Endodermal cell (in vitro differentiated cells): ENCODE results near the gene KAZN. TPM values are rescaled to one million over a fixed set of nuclear protein-coding genes. Genes with fewer than 3 reads are reported as not detected.

Experiments used
- DNase-seq: peaks from one replicate; pipeline ENCODE4 v3.0.0-alpha.2; 2017
- H3K27ac ChIP-seq: 2 replicates; pipeline ENCODE4 v1.5.1; 2013; ENCODE audit warnings: mild to moderate bottlenecking, low read depth, low read length, moderate library complexity
- H3K27me3 ChIP-seq: 2 replicates; pipeline ENCODE4 v1.6.1; 2013; ENCODE audit warnings: mild to moderate bottlenecking, low read length, moderate library complexity; ENCODE audit not compliant: insufficient read depth, control insufficient read depth, poor library complexity, severe bottlenecking
- H3K36me3 ChIP-seq: 2 replicates; pipeline ENCODE4 v1.7.0; 2013; ENCODE audit warnings: mild to moderate bottlenecking, low read length, moderate library complexity; ENCODE audit not compliant: control insufficient read depth, insufficient read depth
- H3K4me1 ChIP-seq: one replicate; pipeline ENCODE4 v1.7.0; 2013; ENCODE audit warnings: low read length; ENCODE audit not compliant: control insufficient read depth, insufficient read depth
- H3K4me3 ChIP-seq: 2 replicates; pipeline ENCODE4 v1.5.1; 2013; ENCODE audit warnings: mild to moderate bottlenecking, low read length, moderate library complexity
- H3K9ac ChIP-seq: 2 replicates; pipeline ENCODE4 v1.6.1; 2013; ENCODE audit warnings: mild to moderate bottlenecking, low read length, moderate library complexity; ENCODE audit not compliant: poor library complexity, severe bottlenecking; ENCODE audit errors: extremely low read depth
- H3K9me3 ChIP-seq: 2 replicates; pipeline ENCODE4 v1.6.1; 2013; ENCODE audit warnings: mild to moderate bottlenecking, low read length, moderate library complexity; ENCODE audit not compliant: control insufficient read depth
- H3K27ac Mint-ChIP-seq: 2 replicates; pipeline ENCODE4 v1.8.0; 2020; ENCODE audit warnings: mixed read lengths
- H3K27me3 Mint-ChIP-seq: 2 replicates; pipeline ENCODE4 v1.8.0; 2021; ENCODE audit warnings: mild to moderate bottlenecking, mixed read lengths; ENCODE audit not compliant: insufficient read depth
- H3K36me3 Mint-ChIP-seq: 2 replicates; pipeline ENCODE4 v1.8.0; 2020; ENCODE audit warnings: low read depth, mixed read lengths
- H3K4me1 Mint-ChIP-seq: 2 replicates; pipeline ENCODE4 v1.8.0; 2020; ENCODE audit warnings: mixed read lengths
- H3K4me3 Mint-ChIP-seq: 2 replicates; pipeline ENCODE4 v1.8.0; 2020; ENCODE audit warnings: mild to moderate bottlenecking, moderate library complexity, mixed read lengths
- H3K9me3 Mint-ChIP-seq: 2 replicates; pipeline ENCODE4 v1.8.0; 2020; ENCODE audit warnings: mild to moderate bottlenecking, mixed read lengths
- WGBS, 2 experiments: methylation state at CpG; one replicate each; pipeline versions ENCODE4 v1.1.5 to v1.1.7; 2013; ENCODE audit warnings: missing lambda C conversion rate in 2 of 2, mixed read lengths in 1 of 2; ENCODE audit not compliant: insufficient coverage in 1 of 2, insufficient read length in 1 of 2; 5-methylcytosine and 5-hydroxymethylcytosine counted together
- total RNA-seq, 2 donors: library from RNA; stranded (reverse); fragmentation: NEBNext Ultra II Directional in 1 of 2; extraction: Animal tissue kit (Norgen Biotek cat#: 25700) in 1 of 2; gene quantifications; 2 replicates in 1 of 2; 3 replicates in 1 of 2; pipeline ENCODE4 v1.2.1, GENCODE V29; 2021
- TF ChIP-seq, protein P1 (sequence below): fragments of 200-600 bp; sonication (generic); conservative IDR thresholded peaks from 2 replicates; pipeline ENCODE4 v1.5.0; 2021; ENCODE audit warnings: antibody characterized with exemption, mild to moderate bottlenecking

KAZN gene
- total RNA-seq, 2 donors from 2014 or later, result 12.4 to 13.9 TPM

DNA sequence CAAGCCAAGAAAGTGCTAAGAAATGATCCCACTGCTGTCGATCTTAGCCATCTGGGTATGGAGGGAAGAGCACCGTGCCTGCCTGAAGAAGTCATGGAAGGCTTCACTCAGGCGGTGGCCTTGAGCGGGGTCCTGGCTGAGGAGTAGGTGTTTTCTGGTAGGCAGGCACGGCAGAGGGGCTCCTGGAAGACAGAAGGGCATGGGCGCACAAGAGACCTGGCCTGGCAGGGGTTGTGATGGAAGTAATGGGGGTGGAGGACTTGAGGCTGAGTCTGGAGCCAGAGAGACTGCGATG, 185.1 kb downstream of the KAZN start:
- H3K27ac Mint-ChIP-seq, result peak overlapping the region; percentile 35

GRCh38 chr1:14784790-14785773, 186.6 kb downstream of the KAZN start:
- H3K4me1 ChIP-seq, result peaks cover 9% of the 10 kb centered on the region
- no peaks in the 10 kb centered on the region for H3K36me3 Mint-ChIP-seq
- no peak overlapping the region for H3K4me3 Mint-ChIP-seq
- no peaks in the 10 kb centered on the region for H3K9me3 Mint-ChIP-seq
- WGBS, 2 experiments, result 88 to 100% methylated on average over 10 to 16 of the region's 16 CpGs
- DNase-seq, result no peak
- H3K36me3 ChIP-seq, result no peaks in the 10 kb centered on the region
- no peak overlapping the region for H3K4me3 ChIP-seq
- no peak overlapping the region for H3K9ac ChIP-seq
- no peaks in the 10 kb centered on the region for H3K27me3 Mint-ChIP-seq
- TF ChIP-seq, protein P1, sequence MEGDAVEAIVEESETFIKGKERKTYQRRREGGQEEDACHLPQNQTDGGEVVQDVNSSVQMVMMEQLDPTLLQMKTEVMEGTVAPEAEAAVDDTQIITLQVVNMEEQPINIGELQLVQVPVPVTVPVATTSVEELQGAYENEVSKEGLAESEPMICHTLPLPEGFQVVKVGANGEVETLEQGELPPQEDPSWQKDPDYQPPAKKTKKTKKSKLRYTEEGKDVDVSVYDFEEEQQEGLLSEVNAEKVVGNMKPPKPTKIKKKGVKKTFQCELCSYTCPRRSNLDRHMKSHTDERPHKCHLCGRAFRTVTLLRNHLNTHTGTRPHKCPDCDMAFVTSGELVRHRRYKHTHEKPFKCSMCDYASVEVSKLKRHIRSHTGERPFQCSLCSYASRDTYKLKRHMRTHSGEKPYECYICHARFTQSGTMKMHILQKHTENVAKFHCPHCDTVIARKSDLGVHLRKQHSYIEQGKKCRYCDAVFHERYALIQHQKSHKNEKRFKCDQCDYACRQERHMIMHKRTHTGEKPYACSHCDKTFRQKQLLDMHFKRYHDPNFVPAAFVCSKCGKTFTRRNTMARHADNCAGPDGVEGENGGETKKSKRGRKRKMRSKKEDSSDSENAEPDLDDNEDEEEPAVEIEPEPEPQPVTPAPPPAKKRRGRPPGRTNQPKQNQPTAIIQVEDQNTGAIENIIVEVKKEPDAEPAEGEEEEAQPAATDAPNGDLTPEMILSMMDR, result no peak
- H3K27ac ChIP-seq, result no peak overlapping the region
- H3K27me3 ChIP-seq, result no peaks in the 10 kb centered on the region
- no peaks in the 10 kb centered on the region for H3K9me3 ChIP-seq
- H3K4me1 Mint-ChIP-seq, result peaks cover 43% of the 10 kb centered on the region
- H3K27ac Mint-ChIP-seq, result peak overlapping the region; percentile 22

More for the DNA sequence above, 185.1 kb downstream of the KAZN start:
- Histone ChIP-seq H3K9ac (no peak overlapping the region), H3K27me3 (no peaks in the 10 kb centered on the region), H3K36me3 (no peaks in the 10 kb centered on the region), H3K4me3 (no peak overlapping the region), H3K9me3 (no peaks in the 10 kb centered on the region), H3K4me1 (peaks cover 9% of the 10 kb centered on the region), H3K27ac (no peak overlapping the region)
- DNase-seq, result peak; percentile 49
- no peaks in the 10 kb centered on the region for H3K36me3 Mint-ChIP-seq
- TF ChIP-seq, protein P1, result no peak
- H3K4me1 Mint-ChIP-seq, result peaks cover 48% of the 10 kb centered on the region
- no peaks in the 10 kb centered on the region for H3K27me3 Mint-ChIP-seq
- H3K4me3 Mint-ChIP-seq, result peak overlapping the region; percentile 1
- WGBS, 2 experiments, result 87 to 89% methylated on average over 5 to 7 of the region's 7 CpGs
- no peaks in the 10 kb centered on the region for H3K9me3 Mint-ChIP-seq

- H3K4me3 Mint-ChIP-seq, result no peak overlapping the region
- peaks cover 36% of the 10 kb centered on the region for H3K4me1 Mint-ChIP-seq
Measured at GRCh38 chr1:14786109-14786675, 187.7 kb downstream of the KAZN start.

More at GRCh38 chr1:14786109-14786675, 187.7 kb downstream of the KAZN start:
- no peaks in the 10 kb centered on the region for H3K36me3 Mint-ChIP-seq
- no peaks in the 10 kb centered on the region for H3K9me3 ChIP-seq
- TF ChIP-seq, protein P1, result no peak
- no peaks in the 10 kb centered on the region for H3K9me3 Mint-ChIP-seq
- no peaks in the 10 kb centered on the region for H3K27me3 Mint-ChIP-seq
- peaks cover 9% of the 10 kb centered on the region for H3K4me1 ChIP-seq
- no peaks in the 10 kb centered on the region for H3K27me3 ChIP-seq
- WGBS, 2 experiments, result 92% methylated on average over 9 of the region's 9 CpGs
- H3K27ac Mint-ChIP-seq, result no peak overlapping the region
- H3K4me3 ChIP-seq, result no peak overlapping the region
- no peak overlapping the region for H3K27ac ChIP-seq
- no peak overlapping the region for H3K9ac ChIP-seq
- no peaks in the 10 kb centered on the region for H3K36me3 ChIP-seq
- no peak for DNase-seq
